ENCODE results near the gene OTOP3. TPM values are rescaled to one million over a fixed set of nuclear protein-coding genes. Genes with fewer than 3 reads are reported as not detected.

The OTOP3 gene
- total RNA-seq, 2 donors from 2014 or later, result 0.66 to 2.3 TPM

DNA sequence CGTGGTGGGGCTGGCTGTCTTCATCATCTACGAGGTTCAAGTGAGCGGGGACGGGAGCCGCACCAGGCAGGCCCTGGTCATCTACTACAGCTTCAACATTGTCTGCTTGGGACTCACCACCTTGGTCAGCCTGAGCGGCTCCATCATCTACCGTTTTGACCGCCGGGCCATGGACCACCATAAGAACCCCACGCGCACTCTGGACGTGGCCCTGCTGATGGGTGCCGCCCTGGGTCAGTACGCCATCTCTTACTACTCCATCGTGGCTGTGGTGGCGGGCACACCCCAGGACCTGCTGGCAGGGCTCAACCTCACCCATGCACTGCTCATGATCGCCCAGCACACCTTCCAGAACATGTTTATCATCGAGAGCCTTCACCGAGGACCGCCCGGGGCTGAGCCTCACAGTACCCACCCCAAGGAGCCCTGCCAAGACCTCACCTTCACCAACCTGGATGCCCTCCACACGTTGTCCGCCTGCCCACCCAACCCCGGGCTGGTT is 5.1 kb upstream of the OTOP3 start:
- peaks cover 0 to 3% of the 10 kb centered on the region in 2 donors for H3K27me3 ChIP-seq
- no peak for TF ChIP-seq POLR2A (IDR thresholded peaks at IDR 0.05)
- TF ChIP-seq, protein P1, sequence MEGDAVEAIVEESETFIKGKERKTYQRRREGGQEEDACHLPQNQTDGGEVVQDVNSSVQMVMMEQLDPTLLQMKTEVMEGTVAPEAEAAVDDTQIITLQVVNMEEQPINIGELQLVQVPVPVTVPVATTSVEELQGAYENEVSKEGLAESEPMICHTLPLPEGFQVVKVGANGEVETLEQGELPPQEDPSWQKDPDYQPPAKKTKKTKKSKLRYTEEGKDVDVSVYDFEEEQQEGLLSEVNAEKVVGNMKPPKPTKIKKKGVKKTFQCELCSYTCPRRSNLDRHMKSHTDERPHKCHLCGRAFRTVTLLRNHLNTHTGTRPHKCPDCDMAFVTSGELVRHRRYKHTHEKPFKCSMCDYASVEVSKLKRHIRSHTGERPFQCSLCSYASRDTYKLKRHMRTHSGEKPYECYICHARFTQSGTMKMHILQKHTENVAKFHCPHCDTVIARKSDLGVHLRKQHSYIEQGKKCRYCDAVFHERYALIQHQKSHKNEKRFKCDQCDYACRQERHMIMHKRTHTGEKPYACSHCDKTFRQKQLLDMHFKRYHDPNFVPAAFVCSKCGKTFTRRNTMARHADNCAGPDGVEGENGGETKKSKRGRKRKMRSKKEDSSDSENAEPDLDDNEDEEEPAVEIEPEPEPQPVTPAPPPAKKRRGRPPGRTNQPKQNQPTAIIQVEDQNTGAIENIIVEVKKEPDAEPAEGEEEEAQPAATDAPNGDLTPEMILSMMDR (IDR thresholded peaks at IDR 0.05), result no peak
- no peak overlapping the region for H3K27ac ChIP-seq
- H3K4me1 ChIP-seq, result peaks cover 4% of the 10 kb centered on the region
- H3K9me3 ChIP-seq, result no peaks in the 10 kb centered on the region
- no peaks in the 10 kb centered on the region for H3K36me3 ChIP-seq (replicated peaks in 1 of 2; ENCODE audit: insufficient read depth in 1 of 2, low read depth in 2 of 2)
- intact Hi-C loops (cut with DNase I), result no loop called here
- no peak overlapping the region for H3K4me3 ChIP-seq
- DNase-seq, result no peak
- whole genome bisulfite sequencing, 2 donors, result 82 to 87% methylated on average over 7 to 24 of the region's 24 CpGs
- no peak for ATAC-seq

DNA sequence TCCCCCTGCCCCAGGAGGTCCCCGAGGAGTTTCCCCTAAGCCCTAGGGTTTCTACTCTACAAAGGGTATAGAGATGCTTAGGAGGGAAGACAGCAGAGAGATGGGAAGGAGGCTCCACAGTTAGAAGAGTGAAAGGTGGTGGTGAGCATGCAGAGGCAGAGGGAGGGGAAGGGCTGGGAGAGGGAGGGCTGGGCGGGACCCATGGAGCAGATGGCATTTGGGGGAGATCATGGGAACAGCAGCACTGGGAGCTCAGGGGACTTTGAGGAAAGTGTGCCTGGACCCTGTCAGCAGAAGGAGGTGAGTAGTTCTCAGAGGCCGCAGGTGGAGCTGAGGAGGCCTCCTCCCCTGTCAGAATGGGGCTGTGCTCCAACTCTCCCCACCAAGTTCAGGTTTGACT is 650 bp upstream of the OTOP3 start:
- Histone ChIP-seq H3K9me3 (no peaks in the 10 kb centered on the region), H3K36me3 (replicated peaks in 1 of 2; ENCODE audit: insufficient read depth in 1 of 2, low read depth in 2 of 2) (no peaks in the 10 kb centered on the region), H3K27me3 (peaks cover 0 to 7% of the 10 kb centered on the region in 2 donors), H3K4me1 (peaks cover 14% of the 10 kb centered on the region), H3K27ac (no peak overlapping the region), H3K4me3 (no peak overlapping the region)
- intact Hi-C loops (cut with DNase I), result no loop called here
- WGBS, 2 donors, result 80 to 84% methylated on average over 3 of the region's 3 CpGs
- ATAC-seq (no peak), DNase-seq (no peak)
- no peak for TF ChIP-seq POLR2A (IDR thresholded peaks at IDR 0.05)
- TF ChIP-seq, protein P1 (IDR thresholded peaks at IDR 0.05), result no peak

DNA sequence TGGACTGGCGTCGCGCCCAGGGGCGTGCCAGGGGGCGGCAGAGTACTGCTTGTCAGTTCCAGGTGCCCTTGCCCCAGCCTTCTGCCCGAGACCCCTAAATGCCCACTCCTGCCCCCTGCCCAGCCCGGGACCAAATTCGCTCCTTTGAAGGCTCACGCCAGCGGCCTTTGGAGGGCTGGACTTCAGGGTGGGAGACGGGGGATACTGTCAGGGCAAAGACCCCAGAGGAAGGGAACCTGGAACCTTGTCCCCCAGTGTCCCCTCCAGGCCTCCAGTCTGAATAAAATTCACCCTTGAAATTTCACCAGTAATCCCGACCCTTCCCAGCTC is 737 bp downstream of the OTOP3 start:
- TF ChIP-seq, protein P1 (IDR thresholded peaks at IDR 0.05), result no peak
- no peak for TF ChIP-seq POLR2A (IDR thresholded peaks at IDR 0.05)
- 25 to 69% methylated on average over 6 to 12 of the region's 12 CpGs for WGBS, 2 donors
- H3K4me1 ChIP-seq, result peaks cover 14% of the 10 kb centered on the region
- DNase-seq (peak in 1 of 4 donors; percentile 29), ATAC-seq (no peak)
- H3K27me3 ChIP-seq, result peaks cover 0 to 7% of the 10 kb centered on the region in 2 donors
- no peak overlapping the region for H3K4me3 ChIP-seq
- no peaks in the 10 kb centered on the region for H3K36me3 ChIP-seq (replicated peaks in 1 of 2; ENCODE audit: insufficient read depth in 1 of 2, low read depth in 2 of 2)
- intact Hi-C loops (cut with DNase I), result no loop called here
- no peak overlapping the region for H3K27ac ChIP-seq
- no peaks in the 10 kb centered on the region for H3K9me3 ChIP-seq

DNA sequence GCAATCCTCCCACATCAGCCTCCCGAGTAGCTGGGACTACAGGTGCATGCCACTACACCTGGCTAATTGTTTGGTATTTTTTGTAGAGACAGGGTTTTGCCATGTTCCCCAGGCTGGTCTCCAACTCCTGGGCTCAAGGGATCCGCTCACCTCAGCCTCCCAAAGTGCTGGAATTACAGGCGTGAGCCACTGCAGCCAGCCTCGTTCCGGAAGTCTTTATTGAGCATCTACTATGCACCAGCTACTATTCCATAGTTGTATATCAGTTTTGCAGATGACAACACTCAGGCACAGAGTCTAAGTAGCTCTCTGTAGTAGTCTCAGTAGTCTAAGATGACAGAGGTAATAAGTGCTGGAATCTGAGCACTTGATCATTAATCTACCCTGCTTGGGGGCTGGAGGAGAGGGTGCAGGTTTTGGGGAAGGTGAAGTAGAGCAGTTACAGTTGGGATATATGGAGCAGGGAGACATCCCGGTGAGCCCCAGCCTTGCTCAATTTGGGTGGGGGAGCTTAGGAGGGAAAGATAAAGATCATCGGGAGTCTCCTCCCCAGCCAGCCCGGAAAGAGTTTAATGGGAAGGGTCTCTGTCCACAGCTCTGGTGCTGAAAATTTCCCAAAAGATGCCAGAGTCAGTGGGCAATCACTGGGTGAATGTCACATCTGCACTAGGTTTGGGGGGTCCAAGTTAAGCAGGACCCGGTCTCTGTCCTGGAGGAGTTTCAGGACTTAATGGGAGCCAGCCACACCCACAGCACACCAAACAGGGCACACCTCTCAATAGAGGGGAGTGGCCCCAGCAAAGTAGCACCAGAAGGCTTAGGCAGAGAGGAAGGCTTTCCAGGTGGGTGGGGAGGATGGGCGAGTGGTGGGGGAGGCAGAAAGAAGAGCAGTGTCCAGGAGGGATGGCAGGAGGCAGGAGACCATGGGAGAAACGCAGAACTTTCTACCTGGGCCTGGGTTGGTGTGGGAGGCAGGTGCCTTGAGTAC is 1.7 kb downstream of the OTOP3 start:
- H3K36me3 ChIP-seq (replicated peaks in 1 of 2; ENCODE audit: insufficient read depth in 1 of 2, low read depth in 2 of 2), result no peaks in the 10 kb centered on the region
- no peak for DNase-seq
- no peak for ATAC-seq
- WGBS, 2 donors, result 52 to 70% methylated on average over 10 to 11 of the region's 11 CpGs
- intact Hi-C loops (cut with DNase I), result no loop called here
- no peaks in the 10 kb centered on the region for H3K9me3 ChIP-seq
- H3K27ac ChIP-seq, result no peak overlapping the region
- H3K4me3 ChIP-seq, result no peak overlapping the region
- no peak for TF ChIP-seq POLR2A (IDR thresholded peaks at IDR 0.05)
- TF ChIP-seq, protein P1 (IDR thresholded peaks at IDR 0.05), result no peak
- peaks cover 14% of the 10 kb centered on the region for H3K4me1 ChIP-seq
- H3K27me3 ChIP-seq, result peaks cover 0 to 7% of the 10 kb centered on the region in 2 donors

Measured in body of pancreas (tissue), 4 donors.